SK-N-MC (cell line): Measurements from ENCODE around the gene COQ9.

Experiments used
- EZH2 ChIP-seq: fragments of 200-600 bp; sonication (generic); IDR thresholded peaks from one replicate; pipeline ENCODE4 v1.6.1; 2017; ENCODE audit warnings: antibody characterized with exemption
- FOXP2 ChIP-seq: optimal IDR thresholded peaks from 2 replicates; pipeline ENCODE3; 2011; ENCODE audit warnings: mild to moderate bottlenecking, moderate library complexity; ENCODE audit not compliant: insufficient read depth; ENCODE audit errors: extremely low read length, control extremely low read depth
- POLR2AphosphoS5 ChIP-seq: IDR thresholded peaks from 2 replicates; pipeline ENCODE4 v1.6.1; 2012; ENCODE audit warnings: mild to moderate bottlenecking, low read depth, low read length, borderline replicate concordance

GRCh38 chr16:57503366-57503765 lies 56.1 kb downstream of the COQ9 start:
- TF ChIP-seq EZH2: no peak
- TF ChIP-seq FOXP2: no peak
- TF ChIP-seq POLR2AphosphoS5: no peak
